ENCODE measurements around the gene PKD2L1.
"Not testable (repeated sequence)": the region's sequence is repeated elsewhere in the genome, so short reads cannot be mapped to it uniquely, and the experiment has no call there.

PKD2L1 gene

GRCh38 chr10:100333661-100334440 is 3.8 kb upstream of the PKD2L1 start:
- DNase-seq (ENCODE audit: low spot score): no peak

GRCh38 chr10:100333106-100333505 is 3.1 kb upstream of the PKD2L1 start:
- DNase-seq (ENCODE audit: low spot score): no peak

- no peak for DNase-seq (ENCODE audit: low spot score)
Observed at GRCh38 chr10:100328198-100328597, 1.8 kb downstream of the PKD2L1 start.

GRCh38 chr10:100327718-100328009 is 2.4 kb downstream of the PKD2L1 start:
- no peak for DNase-seq (ENCODE audit: low spot score)

GRCh38 chr10:100327007-100327717 is 2.9 kb downstream of the PKD2L1 start:
- no peak for DNase-seq (ENCODE audit: low spot score)

GRCh38 chr10:100325158-100325557 is 4.9 kb downstream of the PKD2L1 start:
- DNase-seq (ENCODE audit: low spot score): no peak

- DNase-seq (ENCODE audit: low spot score): no peak
Observed at GRCh38 chr10:100319707-100320402, 10.2 kb downstream of the PKD2L1 start.

DNA sequence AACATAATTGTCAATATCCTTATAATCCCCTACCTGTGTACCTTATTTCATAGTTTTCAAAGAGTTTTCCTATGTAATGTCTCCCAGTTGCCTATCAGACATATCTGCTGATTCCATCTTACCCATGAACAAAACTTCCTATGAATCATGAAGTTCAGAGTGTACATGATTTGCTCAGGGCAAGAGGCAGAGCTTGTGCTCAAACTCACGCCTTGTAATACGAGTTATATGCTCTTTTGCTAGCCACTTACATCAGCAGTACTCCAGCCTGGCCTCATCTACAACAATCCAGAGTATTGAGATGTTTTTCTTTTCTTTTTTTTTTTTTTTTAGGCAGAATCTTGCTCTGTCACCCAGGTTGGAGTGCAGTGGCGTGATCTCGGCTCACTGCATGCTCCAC is 11.8 kb downstream of the PKD2L1 start:
- no peak for DNase-seq (ENCODE audit: low spot score)

DNA sequence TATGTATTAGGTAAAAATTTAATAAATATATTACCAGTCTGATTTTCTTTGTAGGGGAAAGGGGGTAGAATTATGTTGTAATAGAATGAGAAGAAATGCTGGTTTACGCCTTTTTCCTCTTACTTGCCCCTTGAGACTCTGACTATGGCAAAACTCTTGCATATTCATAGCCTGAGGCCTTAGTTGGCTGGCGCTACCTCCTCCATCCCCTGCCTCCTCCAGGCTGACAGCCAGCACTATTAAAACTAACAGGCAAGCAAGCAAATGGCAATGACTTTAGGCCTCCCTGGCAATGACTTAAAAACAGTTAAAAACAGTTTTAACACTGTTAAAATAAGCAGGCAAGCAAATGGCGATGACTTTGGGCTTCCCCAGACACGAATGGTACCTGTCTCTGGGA is 14.4 kb downstream of the PKD2L1 start:
- DNase-seq (ENCODE audit: low spot score): no peak

DNA sequence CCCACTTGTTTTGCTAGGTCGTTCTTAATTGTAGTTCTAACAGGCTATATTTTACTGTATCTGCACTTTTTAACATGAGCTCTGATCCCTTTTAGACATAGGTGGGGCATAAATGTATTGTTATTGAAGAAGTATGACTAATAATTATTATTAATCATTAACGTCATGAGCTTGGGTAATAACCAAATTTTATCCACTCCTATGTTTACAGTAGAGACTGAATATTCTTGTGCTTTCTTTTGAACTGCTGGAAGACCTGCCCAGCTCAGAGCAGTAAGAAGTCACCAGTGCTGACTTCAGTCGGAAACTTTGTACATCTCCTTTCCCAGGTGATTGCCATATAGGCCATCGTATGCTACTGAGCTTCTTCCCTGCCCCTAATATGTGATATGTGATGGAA is 18.7 kb downstream of the PKD2L1 start:
- no peak for DNase-seq (ENCODE audit: low spot score)

DNA sequence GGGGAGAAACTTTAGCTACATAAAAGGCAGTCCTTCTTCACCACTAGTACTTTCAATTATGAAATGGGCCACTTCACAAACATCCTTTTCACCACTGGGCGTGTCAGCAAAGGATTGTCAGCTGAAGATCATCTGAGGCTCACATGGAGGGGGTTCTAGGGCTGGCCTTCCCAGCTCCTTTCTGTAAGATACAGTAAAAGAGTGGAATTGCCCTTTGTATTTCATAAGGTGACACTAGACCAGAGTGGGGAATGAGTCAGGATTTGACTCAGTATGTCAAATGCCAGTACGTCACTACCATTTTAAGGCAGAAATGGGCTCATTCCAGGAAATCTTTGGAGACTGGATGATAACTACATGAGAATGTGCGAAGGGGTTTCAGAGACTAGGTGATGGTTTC is 22.3 kb downstream of the PKD2L1 start:
- DNase-seq (ENCODE audit: low spot score): no peak

DNA sequence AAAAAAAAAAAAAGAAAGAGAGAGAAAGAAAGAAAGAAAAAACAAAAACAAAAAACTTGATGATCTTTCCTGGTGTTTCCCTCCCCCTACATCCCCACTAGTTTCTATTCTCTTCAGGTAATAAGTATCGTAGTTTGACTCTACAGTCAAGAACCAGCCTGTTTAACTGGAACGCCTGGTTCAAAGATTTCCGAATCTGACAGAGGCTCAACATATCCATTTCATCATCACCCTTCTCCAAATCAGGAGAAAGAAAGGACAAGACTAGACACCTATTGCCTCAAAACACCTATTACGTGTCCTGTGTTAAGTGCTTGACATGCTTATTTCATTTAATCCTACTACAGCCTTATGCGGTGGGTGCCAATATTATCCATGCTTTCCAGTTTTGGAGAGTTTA is 23.2 kb downstream of the PKD2L1 start:
- no peak for DNase-seq (ENCODE audit: low spot score)

DNA sequence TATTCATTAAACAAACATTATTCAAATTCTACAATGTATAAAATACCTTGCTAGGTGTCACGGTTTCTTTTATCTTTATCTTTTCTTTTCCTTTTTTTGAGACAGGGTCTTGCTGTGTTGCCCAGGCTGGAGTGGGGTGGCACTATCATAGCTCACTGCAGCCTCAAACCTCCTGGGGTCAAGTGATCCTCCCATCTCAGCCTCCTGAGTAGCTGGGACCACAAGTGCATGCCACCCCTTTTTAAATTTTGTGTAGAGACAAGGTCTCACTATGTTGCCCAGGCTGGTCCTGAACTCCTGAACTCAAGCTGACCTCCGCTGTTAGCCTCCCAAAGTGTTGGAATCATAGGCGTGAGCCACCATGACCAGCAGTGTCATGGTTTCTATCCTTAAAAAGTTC is 25.6 kb downstream of the PKD2L1 start:
- DNase-seq (ENCODE audit: low spot score): no peak

- no peak for DNase-seq (ENCODE audit: low spot score)
Observed at GRCh38 chr10:100303724-100304319, 26.2 kb downstream of the PKD2L1 start.

- DNase-seq (ENCODE audit: low spot score): not testable (repeated sequence)
Observed at GRCh38 chr10:100301123-100301522, 28.9 kb downstream of the PKD2L1 start.

DNA sequence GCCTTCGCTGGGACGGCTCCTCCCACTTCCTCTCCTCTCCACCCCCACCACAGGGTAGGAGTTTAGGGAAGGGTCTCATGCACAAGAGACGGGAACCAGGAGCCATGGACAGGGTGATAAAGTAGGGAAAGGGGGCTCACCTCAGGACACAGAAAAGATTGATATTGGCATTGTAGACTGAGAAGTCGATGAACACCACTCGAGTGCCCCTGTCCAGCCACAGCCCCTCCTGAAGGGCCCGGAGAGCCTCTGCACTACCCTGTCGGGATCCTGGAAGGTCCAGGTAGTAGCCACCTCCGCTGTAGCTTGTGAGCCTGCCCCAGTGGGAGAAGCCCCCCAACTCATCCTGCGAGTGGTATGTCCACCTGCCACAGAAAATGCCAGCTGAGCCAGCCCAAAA is 32.8 kb downstream of the PKD2L1 start:
- DNase-seq (ENCODE audit: low spot score): no peak

DNA sequence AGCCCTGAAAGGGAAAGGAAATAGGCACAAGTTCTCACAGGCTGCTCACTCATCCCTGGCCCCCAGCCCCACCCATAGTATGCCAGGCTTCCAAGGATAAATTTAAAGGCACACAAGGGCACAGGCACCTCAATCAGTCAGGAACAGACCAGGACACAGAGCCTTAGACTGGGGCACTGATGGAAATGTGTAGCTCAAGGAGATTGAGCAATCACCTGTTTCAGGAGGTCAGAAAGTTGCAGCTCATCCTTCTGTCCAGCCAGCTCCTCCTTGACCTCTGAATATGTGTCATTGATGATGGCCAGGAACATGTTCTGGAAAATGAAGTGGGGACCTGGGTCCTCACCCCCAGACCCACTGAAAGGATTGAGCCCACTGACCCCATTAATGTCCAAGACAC is 37.0 kb downstream of the PKD2L1 start:
- DNase-seq (ENCODE audit: low spot score): no peak

DNA sequence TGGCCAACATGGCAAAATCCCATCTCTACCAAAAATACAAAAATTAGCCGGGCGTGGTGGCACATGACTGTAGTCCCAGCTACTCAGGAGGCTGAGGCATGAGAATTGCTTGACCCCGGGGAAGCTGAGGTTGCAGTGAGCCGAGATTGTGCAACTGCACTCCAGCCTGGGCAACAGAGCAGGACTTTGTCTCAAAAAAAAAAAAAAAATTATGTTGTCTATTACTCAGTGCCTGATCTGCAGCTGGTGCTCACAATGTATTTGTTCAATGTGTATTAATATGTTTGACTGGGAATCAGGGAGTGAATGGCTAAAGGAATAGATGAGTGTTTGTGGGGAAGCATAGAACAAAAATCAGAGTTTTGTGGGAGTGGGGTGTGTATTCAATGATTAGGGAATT is 37.7 kb downstream of the PKD2L1 start:
- DNase-seq (ENCODE audit: low spot score): not testable (repeated sequence)

DNA sequence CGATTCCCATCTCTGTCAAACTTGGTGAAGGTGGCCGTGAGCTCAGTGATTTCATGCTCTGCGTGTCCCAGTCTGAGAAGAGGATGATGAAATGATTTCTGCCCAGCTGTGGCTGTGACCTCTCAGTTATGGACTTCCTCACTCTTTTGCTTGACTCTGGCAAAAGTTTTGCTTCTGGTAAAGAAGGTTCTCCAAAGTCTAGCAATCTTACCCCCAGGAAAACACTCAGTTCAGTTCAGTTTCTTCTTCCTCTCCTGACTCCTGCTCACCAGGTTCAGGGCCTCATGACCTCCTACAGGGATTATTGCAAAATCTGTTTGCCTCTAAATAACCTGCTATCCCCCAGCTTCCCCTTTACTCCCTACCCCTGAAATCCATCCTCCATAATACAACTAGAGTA is 38.7 kb downstream of the PKD2L1 start:
- no peak for DNase-seq (ENCODE audit: low spot score)

DNA sequence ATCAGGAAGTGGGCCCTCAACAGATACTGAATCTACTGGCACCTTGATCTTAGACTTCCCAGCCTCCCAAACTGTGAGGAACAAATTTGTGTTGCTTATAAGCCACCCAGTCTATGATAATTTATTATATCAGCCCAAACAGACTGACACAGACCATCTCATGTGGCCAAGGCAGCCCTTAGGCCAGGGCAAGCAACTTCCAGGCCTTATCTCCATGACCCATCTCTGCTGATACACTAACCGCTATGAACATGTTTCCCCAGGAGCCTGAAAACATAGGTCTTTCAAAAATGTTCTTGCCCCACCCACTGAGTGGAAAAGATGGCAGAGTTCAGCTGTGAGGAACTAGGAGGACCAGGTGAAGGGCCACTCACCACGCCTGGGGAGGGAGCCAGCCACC is 40.4 kb downstream of the PKD2L1 start:
- DNase-seq (ENCODE audit: low spot score): no peak

DNA sequence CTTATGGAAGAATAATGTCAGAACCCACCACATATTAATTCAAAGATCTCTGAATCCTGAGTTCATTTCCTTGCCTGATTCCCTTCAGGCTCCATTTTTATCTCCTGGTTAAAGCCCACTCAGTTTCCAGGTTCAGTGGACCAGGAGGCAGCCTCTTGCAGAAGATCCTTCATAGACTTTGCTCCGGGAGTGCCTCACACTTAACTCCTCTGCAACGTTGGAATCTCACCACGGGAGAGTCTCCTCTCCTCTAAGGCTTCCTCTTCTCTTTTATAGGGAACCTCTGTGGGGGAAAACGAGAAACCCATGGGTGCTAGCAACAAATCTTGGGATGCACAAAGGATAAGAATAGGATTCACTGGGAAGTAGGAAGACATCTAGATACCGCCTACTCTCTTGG is 41.8 kb downstream of the PKD2L1 start:
- DNase-seq (ENCODE audit: low spot score): no peak

GRCh38 chr10:100287756-100288155 is 42.3 kb downstream of the PKD2L1 start:
- no peak for DNase-seq (ENCODE audit: low spot score)

Measured in CD4-positive, alpha-beta T cell treated with Interleukin-15 for 4 hours (primary cell).